ENCODE results near the gene KREMEN2. TPM values are rescaled to one million over a fixed set of nuclear protein-coding genes. Genes with fewer than 3 reads are reported as not detected.
A peak's percentile ranks its signal among the peaks of the same experiment; 100 is the strongest.

KREMEN2 gene, protein sequence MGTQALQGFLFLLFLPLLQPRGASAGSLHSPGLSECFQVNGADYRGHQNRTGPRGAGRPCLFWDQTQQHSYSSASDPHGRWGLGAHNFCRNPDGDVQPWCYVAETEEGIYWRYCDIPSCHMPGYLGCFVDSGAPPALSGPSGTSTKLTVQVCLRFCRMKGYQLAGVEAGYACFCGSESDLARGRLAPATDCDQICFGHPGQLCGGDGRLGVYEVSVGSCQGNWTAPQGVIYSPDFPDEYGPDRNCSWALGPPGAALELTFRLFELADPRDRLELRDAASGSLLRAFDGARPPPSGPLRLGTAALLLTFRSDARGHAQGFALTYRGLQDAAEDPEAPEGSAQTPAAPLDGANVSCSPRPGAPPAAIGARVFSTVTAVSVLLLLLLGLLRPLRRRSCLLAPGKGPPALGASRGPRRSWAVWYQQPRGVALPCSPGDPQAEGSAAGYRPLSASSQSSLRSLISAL
- not detected in 2 replicates for total RNA-seq (ENCODE audit: low replicate concordance)

DNA sequence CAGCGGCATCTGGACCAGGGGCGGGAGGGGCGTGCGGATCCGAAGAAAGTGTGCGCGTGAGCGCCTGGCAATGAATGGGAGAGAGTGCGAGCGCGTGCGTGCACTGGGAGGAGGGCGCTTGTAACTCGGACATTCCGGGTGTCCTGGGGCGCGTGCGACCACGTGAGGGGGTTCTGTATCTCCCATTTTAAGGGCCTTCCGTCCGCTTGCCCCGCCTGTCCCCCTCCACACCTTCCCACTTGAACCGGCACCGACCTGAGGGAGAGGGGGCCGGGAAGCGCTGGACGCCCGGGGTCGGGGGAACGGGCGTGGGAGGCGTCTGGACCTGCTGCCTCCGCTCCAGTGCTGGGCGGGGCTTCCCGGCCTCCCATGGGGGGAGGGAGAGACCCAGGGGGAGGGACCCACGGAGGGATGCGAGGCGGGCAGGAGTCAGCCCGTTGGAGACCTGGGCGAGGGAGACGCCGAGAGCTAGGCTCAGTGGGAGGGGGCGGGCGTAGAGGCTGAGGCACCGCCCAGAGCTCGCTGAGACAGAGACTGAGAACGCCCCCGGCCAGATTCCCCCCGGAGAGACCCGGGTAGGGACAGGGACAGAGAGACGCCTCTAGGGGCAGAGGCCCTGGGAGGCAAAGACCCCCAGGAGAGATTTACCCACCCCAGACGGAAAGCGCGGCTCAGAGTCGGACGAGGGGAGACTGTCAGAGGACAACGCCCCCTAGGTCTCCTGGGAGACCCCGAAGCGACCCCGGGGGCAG is at the start of gene KREMEN2:
Gene KREMEN2 (plus strand): TSS at position 553 of the 752 bp plus-strand sequence. CDS start 246 bp downstream, outside the sequence.
- no peak for DNase-seq (ENCODE audit: low read depth)
- no peak for TF ChIP-seq CTCF (IDR thresholded peaks at IDR 0.05; ENCODE audit: insufficient read depth, low read length)
- H3K4me3 ChIP-seq (ENCODE audit: low read depth, low read length) = no peak within 1 kb of the TSS

DNA sequence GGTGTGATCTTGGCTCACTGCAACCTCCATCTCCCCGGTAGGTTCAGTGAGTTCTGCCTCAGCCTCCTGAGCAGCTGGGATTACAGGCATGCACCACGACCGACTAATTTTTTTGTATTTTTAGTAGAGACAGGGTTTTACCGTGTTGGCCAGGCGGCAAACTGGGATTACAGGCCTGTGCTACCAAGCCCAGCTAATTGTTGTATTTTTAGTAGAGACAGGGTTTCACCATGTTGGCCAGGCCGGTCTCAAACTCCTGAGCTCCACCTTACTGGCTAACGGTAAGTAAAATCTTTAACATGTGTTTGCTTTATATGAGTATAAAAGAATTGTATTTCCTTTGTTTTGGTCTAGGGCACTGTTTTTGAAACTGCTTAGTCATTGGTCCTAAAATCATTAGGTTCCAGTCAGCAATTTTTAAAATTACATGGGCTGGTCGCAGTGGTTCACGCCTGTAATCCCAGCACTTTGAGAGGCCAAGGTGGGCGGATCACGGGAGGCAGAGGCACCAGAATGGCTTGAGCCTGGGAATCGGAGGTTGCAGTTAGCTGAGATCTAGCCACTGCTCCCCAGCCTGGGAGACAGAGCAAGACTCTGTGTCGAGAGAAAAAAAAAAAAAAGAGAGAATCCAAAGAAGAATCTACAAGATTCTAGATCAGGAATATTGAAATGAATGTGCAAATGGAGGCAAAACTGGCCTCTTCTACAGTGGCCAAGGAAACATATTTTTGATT is 48.7 kb upstream of the KREMEN2 start:
- no peak for DNase-seq (ENCODE audit: low read depth)
- TF ChIP-seq CTCF (IDR thresholded peaks at IDR 0.05; ENCODE audit: insufficient read depth, low read length) = no peak
- no peak overlapping the region for H3K4me3 ChIP-seq (ENCODE audit: low read depth, low read length)

DNA sequence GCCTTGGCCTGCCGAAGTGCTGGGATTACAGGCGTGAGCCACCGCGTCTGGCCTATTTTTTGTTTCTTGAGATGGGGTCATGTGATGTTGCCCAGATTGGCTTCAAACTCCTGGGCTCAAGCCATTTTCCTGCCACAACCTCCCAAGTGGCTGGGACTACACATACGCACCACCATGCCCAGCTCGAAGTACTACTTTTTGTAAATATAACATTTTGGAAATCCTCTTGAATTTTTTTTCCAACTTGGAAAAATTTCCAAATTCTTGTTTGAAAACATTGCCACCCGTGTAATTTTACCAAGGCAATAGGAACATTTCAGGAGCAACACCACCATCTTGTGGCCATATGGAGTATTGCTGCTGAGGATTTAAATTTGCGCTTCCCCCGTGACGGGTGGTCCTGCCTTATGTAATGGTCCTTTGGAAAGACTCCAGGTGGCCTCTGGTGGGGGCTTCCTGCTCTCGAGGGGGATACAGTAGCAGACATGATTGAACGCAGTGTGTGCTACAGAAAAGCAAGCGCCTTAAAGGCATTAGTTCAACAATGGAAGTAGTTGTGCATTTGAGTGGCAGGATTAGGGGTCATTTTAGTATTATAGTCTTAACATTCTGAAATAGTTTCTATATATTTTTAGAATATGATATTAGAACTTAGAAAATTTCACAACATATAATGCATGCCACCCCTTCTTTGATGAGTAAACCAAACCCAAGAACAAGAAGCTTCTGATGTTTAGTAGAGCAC is 44.4 kb upstream of the KREMEN2 start:
- TF ChIP-seq CTCF (IDR thresholded peaks at IDR 0.05; ENCODE audit: insufficient read depth, low read length) = peak; percentile 86
- H3K4me3 ChIP-seq (ENCODE audit: low read depth, low read length) = no peak overlapping the region
- DNase-seq (ENCODE audit: low read depth) = peak; percentile 90

- no peak for DNase-seq (ENCODE audit: low read depth)
- TF ChIP-seq CTCF (IDR thresholded peaks at IDR 0.05; ENCODE audit: insufficient read depth, low read length) = no peak
- no peak overlapping the region for H3K4me3 ChIP-seq (ENCODE audit: low read depth, low read length)
These were observed 40.6 kb upstream of the KREMEN2 start for GRCh38 chr16:2923481-2923880.

- no peak for DNase-seq (ENCODE audit: low read depth)
- TF ChIP-seq CTCF (IDR thresholded peaks at IDR 0.05; ENCODE audit: insufficient read depth, low read length) = no peak
- no peak overlapping the region for H3K4me3 ChIP-seq (ENCODE audit: low read depth, low read length)
These were observed 38.9 kb upstream of the KREMEN2 start for GRCh38 chr16:2924901-2925755.
